CD4-positive, alpha-beta T cell treated with Interleukin-6 for 4 hours (primary cell): ENCODE measurements around the gene TMC8.
A peak's percentile ranks its signal among the peaks of the same experiment; 100 is the strongest.

ENCODE experiments used
- DNase-seq: peaks from one replicate; pipeline ENCODE4 v3.0.0-alpha.2; 2020; ENCODE audit warnings: mixed read lengths

TMC8 gene

DNA sequence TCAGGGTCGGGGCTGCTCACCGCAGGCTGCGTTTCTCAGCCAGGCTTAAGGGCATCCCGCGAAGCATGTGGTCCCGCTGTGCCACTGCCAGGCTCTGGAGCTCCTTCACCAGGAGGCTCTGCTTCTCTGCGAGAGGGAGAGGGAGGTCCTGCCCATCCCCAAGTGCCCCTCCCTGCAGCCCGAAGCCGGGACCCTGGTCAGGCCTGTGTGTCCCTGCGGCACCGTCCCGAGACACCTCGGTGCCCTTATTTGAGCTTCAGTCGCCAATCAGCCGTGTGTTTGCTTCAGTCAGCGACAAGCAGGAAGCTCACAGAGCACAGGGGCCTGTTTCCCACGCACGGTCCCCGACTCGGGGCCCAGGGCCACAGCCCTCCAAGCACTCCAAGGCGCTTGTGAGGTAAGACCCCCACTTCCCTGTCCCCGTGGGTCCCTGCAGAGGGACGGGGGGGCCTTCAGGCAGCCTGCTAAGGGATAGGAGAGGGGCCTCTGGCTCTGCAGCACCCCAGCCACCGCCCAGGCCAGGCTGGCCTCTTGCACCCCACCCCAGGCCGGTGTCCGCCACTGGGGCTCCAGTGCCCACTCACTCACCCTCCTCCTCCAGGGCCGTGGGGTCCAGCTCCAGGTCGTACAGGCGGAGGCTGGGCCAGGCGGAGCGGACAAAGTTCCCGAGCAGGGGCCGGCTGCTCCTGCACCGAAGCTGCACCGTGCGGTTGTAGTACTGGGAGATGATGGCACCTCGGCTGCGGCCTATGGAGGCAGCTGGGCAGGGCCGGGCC is 5.2 kb upstream of the TMC8 start:
- peak; percentile 69 for DNase-seq

DNA sequence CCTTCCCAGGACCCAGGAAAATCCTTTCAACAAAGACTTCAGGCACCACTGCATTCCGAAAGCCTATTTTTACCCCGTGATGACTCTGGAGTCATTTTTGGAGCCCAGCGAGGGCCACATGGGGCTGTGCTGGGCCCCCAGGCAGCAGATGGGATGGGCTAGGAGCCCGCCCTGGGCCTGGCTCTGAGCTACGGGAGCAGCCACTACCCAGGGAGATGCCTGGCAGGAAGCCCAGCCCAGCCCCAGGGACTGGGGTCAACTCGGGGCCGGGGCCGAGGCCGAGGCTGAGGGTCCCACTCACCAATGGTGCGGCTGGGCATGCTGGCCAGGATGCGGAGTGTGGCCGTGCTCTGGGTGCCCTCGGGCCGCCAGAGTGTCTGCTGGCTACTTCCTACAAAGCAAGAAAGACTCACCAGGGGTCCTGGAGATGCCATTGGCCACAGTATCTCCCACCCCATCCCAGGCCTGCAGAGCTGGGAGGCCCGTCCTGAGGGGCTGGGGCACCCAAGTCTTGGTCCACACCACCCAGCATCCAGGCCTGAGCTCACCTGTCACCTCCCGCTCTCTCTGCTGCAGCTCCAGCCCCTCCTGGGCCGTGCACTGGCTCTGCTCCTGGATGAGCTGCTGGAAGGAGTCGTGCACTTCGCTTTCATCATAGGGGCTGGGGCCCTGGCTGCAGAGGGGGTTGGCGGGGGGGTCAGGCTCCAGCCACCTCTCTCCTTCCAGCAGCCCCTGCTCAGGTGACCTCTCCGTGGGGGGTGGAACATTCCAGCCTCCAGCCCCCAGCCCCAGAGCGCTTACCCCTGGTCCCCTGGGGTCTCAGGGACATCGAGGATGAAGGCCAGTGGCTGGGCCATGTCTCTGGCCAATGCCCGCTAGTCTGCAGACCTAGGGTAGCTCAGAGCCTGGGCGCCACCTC is 4.3 kb upstream of the TMC8 start:
- peak; percentile 18 for DNase-seq

DNA sequence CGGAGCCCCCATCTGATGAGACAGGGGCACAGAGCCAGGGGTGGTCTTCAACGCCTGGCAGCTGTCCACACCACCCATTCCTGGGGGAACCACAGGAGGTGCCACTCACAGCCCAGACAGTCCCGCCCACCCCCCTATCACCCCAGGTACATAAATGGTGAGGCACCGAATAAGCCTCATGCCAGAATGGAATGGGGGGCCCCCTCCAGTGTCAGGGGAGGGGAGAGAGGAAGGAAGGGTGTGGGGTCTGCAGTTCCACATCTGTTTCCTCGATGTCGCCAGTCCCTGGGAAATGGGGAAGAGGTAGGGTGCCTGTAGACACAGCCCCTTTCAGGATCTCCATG is 3.7 kb upstream of the TMC8 start:
- DNase-seq = no peak

DNA sequence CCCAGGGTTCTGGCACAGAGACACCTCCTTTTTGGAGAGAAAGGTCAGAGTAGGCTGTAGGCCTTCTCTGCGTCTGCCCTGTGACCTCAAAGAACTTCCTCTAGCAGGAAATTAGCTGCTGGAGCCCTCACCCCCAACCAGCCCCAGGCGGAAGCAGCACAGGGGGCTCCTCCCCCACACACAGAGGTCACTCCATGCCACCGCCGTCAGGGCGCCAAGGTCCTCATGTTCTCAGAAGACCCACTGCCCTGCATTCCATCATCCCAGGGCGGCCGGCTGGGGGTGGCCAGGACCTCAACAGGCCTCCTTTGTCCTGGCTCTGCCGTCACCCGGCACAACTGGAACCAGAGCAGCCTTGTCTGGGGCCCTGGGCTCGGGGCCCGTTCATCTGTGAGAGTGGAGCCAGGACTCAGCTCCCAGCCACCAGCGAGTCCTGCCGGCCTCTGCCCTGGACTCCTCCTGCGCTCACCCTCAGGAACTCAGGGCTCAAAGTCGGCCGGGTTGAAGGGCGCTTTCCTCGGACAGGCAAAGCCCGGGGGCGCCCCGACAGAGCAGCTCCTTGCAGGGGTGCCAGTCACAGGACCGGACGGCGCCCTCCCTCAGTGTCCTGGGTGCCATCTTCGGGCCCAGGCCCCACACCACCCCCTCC is 3.2 kb upstream of the TMC8 start:
- DNase-seq = peak; percentile 77

DNA sequence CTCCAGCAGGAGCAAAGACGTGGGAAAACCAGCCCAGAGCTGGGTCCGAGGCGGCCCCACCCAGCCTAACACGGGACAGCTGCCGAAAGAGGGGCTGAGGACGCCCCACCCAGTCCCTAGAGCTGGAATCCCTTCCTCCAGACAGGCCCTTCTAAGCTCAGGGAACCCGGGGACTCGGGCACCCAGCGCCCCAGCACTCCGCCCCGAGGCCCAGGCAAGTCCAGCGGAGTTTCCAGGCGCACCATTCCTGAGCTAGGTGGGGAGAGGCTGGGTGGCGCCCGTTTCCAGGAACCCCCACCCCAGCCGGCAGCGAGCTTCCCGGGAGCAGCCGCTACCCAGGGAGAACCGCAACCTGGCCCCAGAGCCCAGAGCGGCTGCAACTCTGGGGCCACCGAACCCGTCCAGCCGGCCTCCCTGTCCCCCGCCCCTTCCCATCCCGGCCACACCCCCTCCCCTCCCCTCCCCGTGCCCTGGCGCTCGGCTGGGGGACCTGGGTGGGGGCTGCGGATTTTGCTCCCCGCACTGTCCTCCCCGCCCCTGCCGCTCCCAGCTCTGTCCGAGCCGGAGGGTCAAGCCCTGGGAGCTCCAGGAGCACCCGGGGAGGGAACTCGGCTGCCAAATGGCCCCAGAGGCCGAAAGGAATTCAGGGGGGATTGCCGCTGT is 2.6 kb upstream of the TMC8 start:
- DNase-seq = peak; percentile 42

DNA sequence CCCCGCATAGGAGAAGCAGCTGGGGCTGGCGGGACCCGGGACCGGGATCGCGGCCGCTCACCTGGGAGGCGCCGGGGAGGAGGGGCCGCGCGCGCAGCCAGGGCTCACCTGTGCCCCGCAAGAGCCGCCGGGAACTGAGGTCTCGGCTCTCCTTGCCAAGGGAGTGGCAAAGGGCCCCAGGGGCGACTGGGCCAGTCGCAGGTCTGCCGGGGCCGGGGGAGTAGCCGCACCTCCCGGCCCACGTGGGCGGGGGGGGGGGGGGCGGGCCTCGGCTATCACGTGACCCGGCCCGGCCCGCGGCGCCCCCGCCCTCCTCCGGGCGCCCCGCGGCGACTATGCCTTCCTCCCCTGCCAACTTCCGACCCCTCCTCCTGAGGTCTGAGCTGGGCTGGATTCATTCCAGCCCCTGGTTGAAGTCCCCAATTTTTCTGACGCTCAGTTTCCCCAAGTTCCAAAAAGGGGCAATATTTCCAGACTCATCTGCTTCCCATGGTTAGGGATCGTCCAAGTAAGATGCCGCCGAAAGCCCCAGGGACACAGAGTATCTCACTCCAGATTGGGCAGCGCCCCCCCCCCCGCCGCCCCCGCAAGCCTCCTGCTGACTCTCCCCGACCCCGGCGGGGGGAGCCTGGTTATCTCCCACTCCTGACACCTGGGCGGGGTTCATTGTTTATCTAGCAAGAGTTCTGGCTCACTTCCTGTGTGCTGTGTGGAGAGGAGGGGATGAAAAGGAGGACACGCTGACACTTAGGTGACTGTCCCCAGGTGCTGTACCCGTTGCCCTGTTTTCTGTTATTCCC is 1.8 kb upstream of the TMC8 start, which contains the start of gene TMC6:
TSS of gene TMC6 (minus strand) at position 205 of the 800 bp plus-strand sequence. CDS start 1,923 bp downstream, outside the sequence.
- peak; percentile 83 for DNase-seq

DNA sequence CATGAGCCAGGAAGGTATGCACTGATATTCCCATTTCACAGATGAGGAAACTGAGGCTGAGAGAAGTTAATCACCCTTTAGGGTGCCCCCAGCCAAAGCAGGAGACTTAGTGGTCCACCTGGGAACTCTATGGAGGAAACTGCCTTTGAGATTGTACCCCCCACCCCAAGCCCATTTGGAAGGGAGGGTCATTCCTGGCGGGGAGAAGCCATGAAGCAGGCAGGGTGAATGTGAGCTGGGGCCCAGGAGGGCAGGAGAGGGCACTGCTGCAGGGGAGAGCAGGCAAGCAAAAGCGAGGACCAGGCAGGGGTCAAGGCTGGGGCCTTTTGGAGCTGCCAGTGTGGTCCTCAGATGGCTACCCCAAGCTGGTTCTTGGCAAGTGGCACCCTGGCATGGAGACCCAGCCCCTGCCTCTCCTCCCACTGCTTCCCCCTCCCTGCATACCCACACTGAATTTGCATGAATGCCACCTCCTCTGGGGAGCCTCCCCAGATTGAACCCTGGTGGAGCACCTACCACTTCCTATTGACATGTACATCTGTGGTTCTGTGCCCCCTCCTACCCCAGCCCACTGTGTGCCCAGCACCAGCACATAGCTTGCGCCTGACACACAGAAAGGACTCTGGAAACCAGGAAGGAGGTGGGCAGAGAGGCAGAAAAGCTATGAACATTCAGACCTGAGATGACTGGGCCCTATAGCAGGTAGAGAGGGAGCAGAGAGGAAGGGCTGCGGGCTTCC is 1.1 kb upstream of the TMC8 start:
- peak; percentile 69 for DNase-seq

DNA sequence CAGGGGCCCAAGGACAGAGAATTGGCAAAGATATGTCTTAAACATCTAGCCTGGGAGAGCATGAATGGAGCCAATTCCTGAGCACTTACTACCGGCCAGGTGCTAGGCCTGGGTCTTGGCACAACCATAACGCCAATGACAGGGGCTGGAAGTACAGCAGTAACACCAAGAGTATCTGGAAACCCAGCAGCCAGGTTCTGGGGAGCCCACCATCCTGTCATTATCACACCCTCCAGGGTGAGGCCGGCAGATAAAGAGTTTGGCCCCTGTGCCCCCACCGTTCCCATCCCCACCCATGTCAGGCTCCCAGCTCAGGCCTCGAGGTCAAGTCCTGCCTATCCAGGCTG is 508 bp upstream of the TMC8 start:
- DNase-seq = peak; percentile 26

DNA sequence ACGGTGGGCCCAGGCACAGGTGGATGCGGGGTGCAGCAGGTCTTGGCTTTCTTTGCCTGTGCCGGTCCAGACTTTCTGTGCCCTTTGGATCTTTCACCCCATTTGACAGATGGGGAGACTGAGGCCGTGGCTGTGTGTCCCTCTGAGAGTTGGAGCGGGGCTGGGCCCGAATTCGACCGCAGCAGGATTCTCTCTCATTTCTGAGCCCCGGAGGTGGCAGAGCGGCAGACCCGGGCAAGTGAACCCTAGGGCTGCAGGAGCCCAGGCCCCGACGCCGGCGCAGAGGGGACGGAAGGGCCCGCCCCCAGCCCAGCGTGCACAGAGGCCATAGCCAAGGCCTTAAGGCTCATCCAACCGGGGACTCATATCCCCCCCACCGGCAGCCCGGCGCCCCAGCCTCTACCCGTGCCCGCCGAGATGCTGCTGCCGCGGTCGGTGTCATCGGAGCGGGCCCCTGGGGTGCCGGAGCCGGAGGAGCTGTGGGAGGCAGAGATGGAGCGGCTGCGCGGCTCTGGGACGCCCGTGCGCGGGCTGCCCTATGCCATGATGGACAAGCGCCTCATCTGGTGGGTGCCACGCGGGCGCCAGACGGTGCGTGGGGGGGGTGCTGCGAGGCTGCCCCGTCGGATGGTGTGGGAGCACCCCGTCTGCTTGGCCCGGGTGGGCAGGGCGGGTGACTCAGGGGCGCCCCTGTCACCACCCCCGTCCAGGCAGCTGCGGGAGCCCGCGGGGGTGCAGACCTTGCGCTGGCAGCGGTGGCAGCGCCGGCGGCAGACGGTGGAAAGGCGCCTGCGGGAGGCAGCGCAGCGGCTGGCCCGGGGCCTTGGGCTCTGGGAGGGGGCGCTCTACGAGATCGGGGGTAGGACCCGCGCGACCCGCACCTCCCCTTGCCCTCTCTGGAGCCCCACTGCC is 857 bp downstream of the TMC8 start:
- peak; percentile 62 for DNase-seq

DNA sequence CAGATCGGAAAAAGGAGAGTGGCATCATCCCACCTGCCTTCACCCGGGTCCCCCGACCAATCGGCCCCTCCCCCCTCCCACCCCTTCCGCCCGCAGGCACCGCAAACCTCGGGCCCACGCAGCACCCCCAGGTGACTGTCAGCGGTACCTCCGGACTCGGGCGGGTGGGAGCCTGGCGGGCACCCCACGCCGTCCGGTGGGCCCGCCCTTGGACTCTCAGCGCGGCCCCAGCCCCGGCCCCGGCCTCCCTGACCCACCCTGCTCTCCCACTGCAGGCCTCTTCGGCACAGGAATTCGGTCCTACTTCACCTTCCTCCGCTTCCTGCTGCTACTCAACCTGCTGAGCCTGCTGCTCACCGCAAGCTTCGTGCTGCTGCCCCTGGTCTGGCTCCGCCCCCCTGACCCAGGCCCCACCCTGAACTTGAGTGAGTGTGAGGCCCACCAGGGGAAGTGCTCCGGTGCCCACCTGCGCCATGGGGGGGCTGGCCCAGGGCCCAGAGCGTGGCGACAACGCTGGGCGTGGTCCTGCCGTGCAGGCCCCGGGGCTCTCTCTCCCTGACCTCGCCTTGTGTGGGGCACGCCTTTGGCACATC is 1.6 kb downstream of the TMC8 start:
- peak; percentile 79 for DNase-seq

DNA sequence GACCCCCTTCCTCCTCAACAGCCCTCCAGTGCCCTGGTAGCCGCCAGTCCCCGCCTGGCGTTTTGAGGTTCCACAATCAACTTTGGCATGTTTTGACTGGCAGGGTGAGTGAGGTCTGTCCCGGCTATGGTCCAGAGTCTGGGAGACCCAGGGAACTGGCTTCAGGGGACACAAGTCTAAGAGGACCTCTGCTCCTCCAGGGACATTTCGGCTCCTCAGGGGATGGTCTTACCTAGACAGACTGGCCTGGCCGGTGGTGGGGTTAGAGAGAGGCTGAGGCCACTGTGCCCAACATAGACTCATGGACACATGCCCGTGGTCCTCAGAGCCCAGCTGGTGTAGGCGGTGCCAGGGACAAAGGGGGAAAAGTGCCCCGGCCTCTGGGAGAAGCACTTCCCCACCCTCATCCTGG is 2.2 kb downstream of the TMC8 start:
- no peak for DNase-seq

DNA sequence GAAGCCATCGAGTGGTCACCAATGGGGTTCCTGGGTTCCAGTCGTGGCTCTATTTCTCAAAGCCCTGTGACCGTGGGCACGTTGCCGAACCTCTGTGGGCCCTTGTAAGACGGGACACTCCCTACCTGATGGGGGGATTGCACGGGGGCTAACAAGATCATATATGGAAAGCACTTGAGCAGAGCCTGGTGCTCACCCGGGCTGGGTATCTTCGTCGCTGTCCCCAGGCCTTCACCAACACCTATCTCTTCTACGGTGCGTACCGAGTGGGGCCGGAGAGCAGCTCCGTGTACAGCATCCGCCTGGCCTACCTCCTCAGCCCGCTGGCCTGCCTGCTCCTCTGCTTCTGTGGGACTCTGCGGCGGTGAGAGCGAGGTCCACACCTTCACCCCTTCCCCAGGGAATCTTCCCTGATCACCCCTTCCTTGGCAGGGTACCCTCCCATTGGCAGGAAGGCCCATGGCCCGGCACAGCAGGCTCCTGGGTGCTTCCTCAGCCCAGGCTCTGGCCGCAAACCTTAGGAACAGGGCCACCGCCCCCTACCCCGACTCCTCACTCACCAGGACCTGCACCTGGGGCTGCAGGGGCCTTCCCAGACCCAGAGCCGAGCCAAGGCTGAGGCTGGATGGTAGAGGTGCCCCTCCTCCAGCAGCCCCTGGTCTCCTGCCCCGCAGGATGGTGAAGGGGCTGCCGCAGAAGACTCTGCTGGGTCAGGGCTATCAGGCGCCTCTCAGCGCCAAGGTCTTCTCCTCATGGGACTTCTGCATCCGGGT is 2.8 kb downstream of the TMC8 start:
- DNase-seq = peak; percentile 46

DNA sequence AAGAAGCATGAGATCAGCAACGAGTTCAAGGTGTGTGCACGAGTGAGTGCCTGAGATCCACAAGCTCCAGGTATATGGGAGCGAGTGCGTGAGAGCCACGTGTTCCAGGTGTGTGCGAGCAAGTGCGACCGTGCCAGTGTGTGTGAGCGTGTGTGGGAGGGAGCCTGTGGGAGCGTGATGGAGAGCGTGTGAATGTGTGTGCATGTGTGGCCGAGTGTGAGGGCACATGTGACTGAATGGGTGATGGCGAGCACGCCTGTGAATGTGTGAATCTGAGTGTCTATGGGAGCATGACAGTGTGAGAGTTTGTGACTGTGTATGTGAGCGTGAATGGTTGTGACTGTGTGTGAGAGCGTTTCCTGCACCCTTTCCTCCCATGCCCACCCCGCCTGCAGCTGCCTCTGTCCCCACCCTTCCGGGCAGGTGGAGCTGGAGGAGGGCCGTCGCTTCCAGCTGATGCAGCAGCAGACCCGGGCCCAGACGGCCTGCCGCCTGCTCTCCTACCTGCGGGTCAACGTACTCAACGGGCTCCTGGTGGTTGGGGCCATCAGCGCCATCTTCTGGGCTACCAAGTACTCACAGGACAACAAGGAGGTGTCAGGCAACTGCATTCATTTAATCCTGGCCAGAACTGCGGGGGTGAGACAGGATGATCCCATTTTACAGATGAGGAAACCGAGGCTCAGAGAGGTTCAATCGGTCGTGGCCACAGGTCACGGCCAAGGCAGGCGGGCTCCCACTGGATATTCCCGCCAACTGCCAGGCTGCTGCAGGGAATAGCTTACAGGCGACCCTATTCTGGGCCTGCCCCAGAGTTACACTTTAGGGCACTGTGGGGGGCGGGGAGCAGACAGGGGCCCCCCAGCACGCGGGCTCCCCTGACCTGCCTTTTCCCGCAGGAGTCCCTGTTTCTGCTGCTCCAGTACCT is 3.7 kb downstream of the TMC8 start:
- peak; percentile 88 for DNase-seq

DNA sequence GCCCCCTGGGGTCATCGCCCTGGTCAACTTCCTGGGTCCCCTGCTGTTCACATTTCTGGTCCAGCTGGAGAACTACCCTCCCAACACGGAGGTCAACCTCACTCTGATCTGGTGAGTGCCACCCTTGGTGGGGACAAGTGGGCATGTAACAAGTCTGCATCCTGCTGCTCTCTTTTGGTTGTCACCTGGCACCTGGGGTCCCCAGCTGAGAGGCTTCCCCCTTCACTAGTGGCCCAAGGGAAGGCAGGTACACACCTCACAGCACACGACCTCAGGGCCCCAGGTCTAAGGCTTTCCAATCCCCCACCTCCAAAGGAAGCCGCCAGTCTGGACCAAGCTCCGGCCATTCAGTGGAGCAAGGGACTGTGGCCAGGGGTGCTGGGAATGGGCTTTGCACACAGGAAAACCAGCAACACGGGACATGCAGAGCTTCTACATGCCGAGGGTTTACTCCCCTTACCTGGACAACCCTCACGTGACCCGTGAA is 4.4 kb downstream of the TMC8 start:
- DNase-seq = no peak

DNA sequence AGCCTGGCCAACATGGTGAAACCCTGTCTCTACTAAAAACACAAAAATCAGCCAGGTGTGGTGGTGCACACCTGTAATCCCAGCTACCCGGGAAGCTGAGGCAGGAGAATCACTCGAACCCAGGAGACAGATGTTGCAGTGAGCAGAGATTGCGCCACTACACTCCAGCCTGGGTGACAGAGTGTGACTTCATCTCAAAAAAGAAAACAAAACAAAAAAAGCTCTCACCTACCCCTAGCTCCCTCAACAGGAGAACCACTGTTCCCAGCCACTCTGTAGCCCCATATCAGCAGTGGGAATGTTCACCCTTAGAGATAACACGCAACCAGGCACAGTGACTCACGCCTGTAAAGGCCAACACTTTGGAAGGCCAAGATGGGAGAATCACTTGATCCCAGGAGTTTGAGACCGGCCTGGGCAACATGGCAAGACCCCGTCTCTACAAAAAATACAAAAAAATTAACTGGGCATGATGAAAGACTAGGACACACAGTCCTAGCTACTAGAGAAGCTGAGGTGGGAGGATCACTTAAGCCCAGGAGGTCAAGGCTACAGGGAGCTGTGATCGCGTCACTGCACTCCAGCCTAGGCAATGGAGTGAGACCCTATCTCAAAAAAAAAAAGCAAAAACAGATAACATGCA is 5.4 kb downstream of the TMC8 start:
- no peak for DNase-seq

DNA sequence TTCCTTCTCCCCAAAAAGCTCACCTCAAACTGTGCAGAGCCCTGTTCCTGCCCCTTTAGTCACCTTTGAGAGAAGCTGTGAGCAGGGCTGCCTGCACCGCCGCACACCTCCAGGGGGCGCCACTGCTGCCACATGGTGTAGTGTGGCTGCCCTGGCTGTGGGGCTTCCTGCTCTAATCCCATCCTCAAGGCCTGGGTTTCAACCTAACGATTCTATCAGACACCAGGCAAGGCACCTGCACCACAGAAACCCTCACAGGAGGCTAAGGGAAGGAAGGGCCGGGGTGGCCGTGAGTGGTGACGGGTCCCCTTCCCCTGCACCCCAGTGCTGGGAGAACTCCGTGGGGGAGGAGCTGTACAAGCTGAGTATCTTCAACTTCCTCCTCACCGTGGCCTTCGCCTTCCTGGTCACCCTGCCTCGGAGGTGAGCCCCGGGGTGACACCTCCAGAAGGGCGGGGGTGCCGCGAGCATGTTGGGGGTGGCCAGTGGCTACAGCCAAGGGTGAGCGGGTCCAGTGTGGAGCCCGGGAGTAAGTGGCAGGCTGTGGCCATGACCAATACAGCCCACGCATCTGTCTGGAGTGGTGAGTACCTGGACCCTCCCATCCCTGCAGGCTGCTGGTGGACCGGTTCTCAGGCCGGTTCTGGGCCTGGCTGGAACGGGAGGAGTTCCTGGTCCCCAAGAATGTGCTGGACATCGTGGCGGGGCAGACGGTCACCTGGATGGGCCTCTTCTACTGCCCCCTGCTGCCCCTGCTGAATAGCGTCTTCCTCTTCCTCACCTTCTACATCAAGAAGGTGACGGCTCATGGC is 7.0 kb downstream of the TMC8 start:
- DNase-seq = peak; percentile 60
